HG02610 (cell line): Measurements from ENCODE around the gene TMEM208.
A peak's percentile ranks its signal among the peaks of the same experiment; 100 is the strongest.

Experiments
- ATAC-seq: cut with Tn5 transposase; IDR thresholded peaks from one replicate; pipeline ENCODE4 v1.9.1; 2021; ENCODE audit warnings: mild to moderate bottlenecking, moderate library complexity; ENCODE audit not compliant: unreplicated experiment

Gene TMEM208

DNA sequence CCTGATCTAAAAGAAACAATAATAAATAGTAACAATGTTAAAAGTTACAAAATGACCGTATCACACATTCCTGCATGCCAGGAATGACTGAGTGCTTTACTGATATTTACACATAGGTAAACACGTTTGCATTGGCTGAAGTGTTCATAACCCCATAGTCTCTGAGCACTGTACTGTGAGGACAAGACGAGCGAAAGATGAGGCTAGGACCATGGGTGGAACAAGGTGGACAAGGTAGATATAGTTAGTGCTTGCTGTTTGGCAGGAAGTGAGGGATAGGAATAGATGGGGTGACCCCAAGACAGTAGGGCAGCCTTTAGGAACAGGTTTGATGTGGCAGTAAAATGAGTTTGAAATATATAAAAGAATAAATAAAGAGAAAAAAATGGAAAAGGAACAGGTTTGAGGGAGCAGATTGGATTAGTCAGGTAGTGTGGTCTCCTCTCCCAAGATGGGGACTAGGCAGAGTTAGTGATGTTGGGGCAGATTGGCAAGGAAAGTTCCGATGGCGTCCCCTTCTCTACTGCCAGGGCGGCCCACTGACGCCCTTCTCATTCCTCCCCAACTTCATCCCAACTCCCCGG is 35.4 kb upstream of the TMEM208 start:
- ATAC-seq = no peak

DNA sequence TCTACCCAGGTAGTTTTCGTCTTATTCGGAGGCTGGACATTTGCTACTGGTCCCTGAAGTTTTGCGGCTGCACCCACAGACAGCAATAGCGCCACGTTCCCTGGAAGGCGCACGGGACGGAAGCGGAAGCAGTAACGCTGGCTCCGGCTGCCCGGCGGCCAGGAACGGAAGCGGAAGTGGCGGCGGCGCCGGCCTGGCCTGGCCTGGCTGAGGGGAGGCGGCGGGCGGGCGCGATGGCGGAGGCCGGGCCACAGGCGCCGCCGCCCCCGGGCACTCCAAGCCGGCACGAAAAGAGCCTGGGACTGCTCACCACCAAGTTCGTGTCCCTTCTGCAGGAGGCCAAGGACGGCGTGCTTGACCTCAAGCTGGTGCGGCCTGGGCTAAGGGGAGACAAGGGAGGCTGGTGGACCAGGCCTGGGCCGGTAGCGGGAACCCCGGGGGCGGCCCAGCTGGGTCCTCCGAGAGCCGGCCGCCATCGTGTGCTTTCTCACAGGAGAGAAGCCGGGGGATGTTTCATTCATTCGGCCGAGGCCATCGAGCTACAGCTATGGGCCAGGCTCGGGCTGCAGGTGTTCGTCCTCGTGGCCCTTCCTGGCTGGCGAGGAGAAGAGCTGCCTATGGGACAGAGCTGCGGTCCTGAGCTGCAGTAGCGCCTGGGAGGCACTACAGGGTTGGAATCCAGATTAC is 34.8 kb upstream of the TMEM208 start, which contains the start of gene E2F4:
Gene E2F4, plus strand, starts transcription at position 161 of the 687 bp plus-strand sequence. Its CDS starts 73 bp downstream, at position 234.
- peak; percentile 89 for ATAC-seq

GRCh38 chr16:67192781-67193361 is 34.1 kb upstream of the TMEM208 start:
- no peak for ATAC-seq

DNA sequence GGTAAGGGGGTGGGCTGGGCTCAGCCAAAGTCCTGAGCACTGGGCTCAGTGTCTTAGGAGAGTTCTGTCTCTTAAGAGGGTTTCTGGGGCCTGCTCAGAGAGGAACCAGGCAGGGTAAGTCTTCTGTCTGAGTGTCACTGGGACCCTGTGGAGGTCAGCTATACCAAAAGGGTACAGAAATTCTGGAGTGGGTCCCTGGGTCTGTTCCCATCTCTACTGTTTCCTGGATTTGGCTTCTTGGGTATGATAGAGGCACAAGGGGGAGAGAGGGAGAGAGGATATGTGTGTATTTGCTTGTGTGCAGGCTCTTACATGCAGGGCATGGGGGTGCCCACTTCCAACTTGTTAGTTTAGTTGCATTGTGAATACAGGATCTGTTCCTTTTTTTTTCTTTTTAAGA is 33.4 kb upstream of the TMEM208 start:
- ATAC-seq = no peak

GRCh38 chr16:67194260-67194659 is 32.7 kb upstream of the TMEM208 start:
- no peak for ATAC-seq

DNA sequence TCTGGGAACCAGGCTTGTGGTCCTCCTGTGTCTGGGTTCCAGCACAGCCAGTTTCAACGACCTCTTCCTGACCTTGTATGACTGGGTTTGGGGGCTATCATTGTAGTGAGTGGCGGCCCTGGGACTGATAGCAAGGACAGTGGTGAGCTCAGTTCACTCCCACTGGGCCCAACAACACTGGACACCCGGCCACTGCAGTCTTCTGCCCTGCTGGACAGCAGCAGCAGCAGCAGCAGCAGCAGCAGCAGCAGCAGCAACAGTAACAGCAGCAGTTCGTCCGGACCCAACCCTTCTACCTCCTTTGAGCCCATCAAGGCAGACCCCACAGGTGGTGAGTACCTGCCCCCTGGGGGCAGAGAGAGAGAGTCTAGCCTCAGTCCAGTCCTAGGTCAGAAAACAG is 31.3 kb upstream of the TMEM208 start:
- ATAC-seq = no peak

- no peak for ATAC-seq
These were observed 30.0 kb upstream of the TMEM208 start for GRCh38 chr16:67196881-67197280.

DNA sequence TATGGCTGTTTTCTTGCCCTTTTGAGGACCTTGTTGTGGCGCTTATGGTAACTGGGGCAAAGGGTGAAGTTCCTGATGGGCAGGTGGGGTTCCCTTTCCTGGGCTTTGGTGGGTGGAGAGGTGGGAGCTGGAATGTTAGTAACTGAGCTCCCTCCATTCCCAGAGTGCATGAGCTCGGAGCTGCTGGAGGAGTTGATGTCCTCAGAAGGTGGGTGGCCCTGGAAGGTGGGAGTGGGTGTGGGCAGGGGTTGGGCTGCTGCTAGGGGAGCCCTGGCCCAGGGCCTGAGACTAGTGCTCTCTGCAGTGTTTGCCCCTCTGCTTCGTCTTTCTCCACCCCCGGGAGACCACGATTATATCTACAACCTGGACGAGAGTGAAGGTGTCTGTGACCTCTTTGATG is 29.2 kb upstream of the TMEM208 start:
- ATAC-seq = no peak

GRCh38 chr16:67198238-67198734 is 28.6 kb upstream of the TMEM208 start:
- no peak for ATAC-seq

GRCh38 chr16:67199011-67199807 is 27.7 kb upstream of the TMEM208 start, which contains the start of gene ELMO3:
Gene ELMO3 (plus strand): TSS chr16:67199131. CDS start chr16:67199327, 196 bp downstream.
- no peak for ATAC-seq

DNA sequence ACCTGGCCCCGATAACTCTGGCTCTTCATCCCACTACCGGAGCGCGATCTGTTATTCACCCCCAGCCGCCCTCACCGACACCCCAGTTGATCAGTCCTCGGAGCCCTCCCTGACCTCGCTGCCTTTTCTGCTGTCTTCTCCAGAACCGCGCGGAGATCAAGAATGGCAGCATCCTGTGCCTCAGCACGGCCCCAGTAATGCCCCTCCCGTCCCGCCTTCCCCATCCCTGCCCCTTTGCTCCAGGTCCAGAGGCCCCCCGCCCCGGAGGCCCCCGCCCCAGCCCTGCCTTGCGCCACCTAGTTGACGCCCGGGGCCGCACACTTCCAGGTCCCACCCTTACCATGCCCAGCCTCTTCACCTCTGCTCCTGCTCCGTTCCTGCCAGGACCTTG is 27.1 kb upstream of the TMEM208 start:
- no peak for ATAC-seq

- ATAC-seq = no peak
These were observed 26.4 kb upstream of the TMEM208 start for GRCh38 chr16:67200491-67200890.

DNA sequence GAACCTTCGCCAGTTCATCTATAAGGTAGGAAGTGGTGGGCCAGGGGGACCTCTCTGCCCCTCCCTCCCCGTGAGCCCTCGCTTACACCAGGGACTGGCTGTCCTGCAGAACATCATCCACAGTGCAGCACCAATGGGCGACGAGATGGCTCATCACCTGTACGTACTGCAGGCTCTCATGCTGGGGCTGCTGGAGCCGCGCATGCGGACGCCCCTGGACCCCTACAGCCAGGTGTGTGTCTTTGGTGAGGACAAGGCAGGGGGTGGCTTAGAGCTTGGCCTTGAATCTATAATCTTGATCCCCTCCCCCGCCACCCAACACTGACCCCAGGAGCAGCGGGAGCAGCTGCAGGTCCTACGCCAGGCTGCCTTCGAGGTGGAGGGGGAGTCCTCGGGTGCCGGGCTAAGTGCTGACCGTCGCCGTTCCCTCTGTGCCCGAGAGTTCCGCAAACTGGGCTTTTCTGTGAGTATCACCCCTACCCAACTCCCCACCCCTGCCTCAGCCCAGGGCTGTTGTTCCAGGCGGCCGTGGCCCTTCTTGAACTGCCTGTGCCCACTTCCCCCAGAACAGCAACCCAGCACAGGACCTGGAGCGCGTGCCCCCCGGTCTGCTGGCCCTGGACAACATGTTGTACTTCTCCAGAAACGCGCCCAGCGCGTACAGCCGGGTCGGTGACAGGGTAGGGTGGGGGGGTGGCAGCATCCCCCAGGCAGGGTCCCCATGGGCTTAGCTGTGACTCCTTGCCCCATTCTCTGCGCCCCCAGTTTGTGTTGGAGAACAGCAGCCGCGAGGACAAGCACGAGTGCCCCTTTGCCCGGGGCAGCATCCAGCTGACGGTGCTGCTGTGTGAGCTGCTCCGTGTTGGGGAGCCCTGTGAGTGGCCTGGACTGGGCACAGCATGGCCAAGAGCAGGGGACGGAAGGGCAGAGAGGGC is 25.3 kb upstream of the TMEM208 start:
- ATAC-seq = no peak

GRCh38 chr16:67202426-67202825 is 24.5 kb upstream of the TMEM208 start:
- ATAC-seq = no peak

DNA sequence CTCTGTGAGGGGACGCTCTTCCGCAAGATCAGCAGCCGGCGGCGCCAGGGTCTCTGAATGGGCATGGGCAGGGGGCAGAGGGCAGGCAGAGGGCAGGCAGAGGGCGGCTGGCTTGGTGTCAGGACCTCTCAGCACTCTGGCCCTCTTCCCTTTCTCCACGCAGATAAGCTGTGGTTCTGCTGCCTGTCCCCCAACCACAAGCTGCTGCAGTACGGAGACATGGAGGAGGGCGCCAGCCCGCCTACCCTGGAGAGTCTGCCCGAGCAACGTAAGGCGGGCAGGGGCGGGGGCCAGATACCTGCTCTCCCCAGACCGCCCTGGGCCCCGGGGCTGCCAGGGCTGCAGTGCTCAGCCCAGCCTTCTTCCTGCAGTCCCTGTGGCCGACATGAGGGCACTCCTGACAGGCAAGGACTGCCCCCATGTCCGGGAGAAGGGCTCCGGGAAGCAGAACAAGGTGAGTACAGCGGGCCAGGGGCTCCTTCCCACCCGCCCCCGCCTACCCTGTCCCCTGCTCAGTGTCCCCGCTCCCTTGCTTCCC is 23.9 kb upstream of the TMEM208 start:
- no peak for ATAC-seq

DNA sequence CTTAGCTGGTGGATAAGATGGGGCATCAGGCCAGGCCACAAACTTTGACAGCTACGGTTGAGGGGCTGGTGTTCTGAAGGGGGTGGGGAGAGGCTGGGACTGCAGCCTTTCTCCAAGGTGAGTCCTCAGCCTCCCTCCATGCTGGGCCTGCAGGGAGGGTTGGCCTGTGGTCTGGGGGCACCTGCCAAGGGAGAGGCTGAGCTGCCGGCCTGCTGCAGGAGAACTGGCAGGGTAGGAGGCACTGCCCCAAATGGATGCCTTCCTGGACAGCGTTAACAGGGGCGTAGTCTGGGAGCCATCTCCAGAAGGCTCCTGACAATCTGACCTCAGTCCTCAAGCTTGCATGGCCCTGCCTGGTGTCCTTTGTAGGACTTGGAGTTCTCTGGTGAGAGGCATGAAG is 22.9 kb upstream of the TMEM208 start:
- ATAC-seq = no peak

GRCh38 chr16:67206129-67206837 is 20.6 kb upstream of the TMEM208 start:
- ATAC-seq = no peak

- ATAC-seq = no peak
These were observed 20.1 kb upstream of the TMEM208 start for GRCh38 chr16:67206838-67207248.
